Peyer's patch (tissue), 4 donors: ENCODE data around the gene SPECC1L.

Experiments used
- CTCF ChIP-seq, 6 experiments: fragments of 450-650 bp in 4 of 6; fragments of 200-600 bp in 2 of 6; sonication (generic) in 1 of 6; IDR thresholded peaks; one replicate each; pipeline ENCODE4 v1.5.1; 2017 to 2019; ENCODE audit warnings: antibody characterized with exemption in 6 of 6, mild to moderate bottlenecking in 3 of 6, moderate library complexity in 1 of 6
- POLR2A ChIP-seq, 2 donors: fragments of 450-650 bp; IDR thresholded peaks; one replicate each; pipeline ENCODE4 v1.5.1; 2017; ENCODE audit warnings: antibody characterized with exemption in 2 of 2, mild to moderate bottlenecking in 2 of 2, moderate library complexity in 2 of 2

GRCh38 chr22:24359452-24360120, 89.0 kb downstream of the SPECC1L start:
- TF ChIP-seq CTCF (IDR thresholded peaks at IDR 0.05) (no peak), POLR2A (IDR thresholded peaks at IDR 0.05) (no peak)
